Effector memory CD8-positive, alpha-beta T cell (primary cell): ENCODE data around the gene TM2D3.
A peak's percentile ranks its signal among the peaks of the same experiment; 100 is the strongest.

Source experiments
- ATAC-seq: fragments of 150-1000 bp; cut with Tn5 transposase; replicated peaks from 2 replicates; pipeline ENCODE4 v1.10.0; 2021; ENCODE audit warnings: mild to moderate bottlenecking, moderate library complexity
- DNase-seq, 3 experiments: peaks; one replicate each; pipeline ENCODE4 v3.0.0; 2021
- H3K27ac Mint-ChIP-seq, 2 donors: one replicate each; pipeline ENCODE4 v1.8.0; 2022; ENCODE audit warnings: mild to moderate bottlenecking in 2 of 2, mixed read lengths in 2 of 2, moderate library complexity in 2 of 2
- H3K27me3 Mint-ChIP-seq, 2 donors: one replicate each; pipeline ENCODE4 v1.8.0; 2022; ENCODE audit warnings: mixed read lengths in 2 of 2
- H3K36me3 Mint-ChIP-seq: one replicate; pipeline ENCODE4 v1.8.0; 2022; ENCODE audit warnings: mild to moderate bottlenecking, moderate library complexity, mixed read lengths; ENCODE audit not compliant: insufficient read depth
- H3K4me1 Mint-ChIP-seq, 2 donors: one replicate each; pipeline ENCODE4 v1.8.0; 2022; ENCODE audit warnings: low read depth in 2 of 2, mixed read lengths in 2 of 2
- H3K4me3 Mint-ChIP-seq, 2 donors: one replicate each; pipeline ENCODE4 v1.8.0; 2022; ENCODE audit warnings: mild to moderate bottlenecking in 2 of 2, mixed read lengths in 2 of 2, moderate library complexity in 2 of 2
- H3K9me3 Mint-ChIP-seq, 2 donors: one replicate each; pipeline ENCODE4 v1.8.0; 2022; ENCODE audit warnings: mixed read lengths in 2 of 2

The TM2D3 gene

DNA sequence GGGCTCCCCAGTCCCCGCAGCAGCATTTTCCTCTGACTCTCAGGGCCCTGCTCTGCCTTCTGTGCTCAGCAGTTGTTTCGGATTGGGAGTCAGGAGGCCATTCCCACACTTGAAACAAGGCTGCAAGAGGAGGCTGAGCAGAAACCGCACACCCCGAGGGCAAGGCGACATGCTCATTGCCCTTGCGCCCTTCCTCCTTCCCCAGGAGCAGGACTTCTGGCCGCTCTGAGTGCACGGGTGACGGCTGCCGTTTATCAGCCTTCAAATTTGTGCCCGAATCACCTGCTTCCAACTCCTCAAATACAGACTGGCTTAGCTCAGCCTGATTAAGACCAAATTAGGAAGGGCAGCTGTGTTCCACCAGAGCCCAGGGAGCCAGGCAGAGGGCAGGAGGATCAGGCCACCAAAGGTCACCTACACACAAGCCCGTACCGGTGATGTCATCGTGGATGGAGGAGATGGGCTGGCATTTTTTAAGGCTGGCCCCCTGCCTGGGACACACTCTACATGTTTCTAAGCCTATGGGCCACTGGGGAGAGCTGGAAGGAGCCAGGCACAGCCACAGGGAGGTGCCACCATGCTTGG is 38.1 kb downstream of the TM2D3 start:
- Mint-ChIP-seq H3K27ac (no peak overlapping the region), H3K4me1 (no peaks in the 10 kb centered on the region), H3K36me3 (no peaks in the 10 kb centered on the region), H3K27me3 (peaks cover 0 to 19% of the 10 kb centered on the region in 2 donors), H3K4me3 (no peak overlapping the region), H3K9me3 (no peaks in the 10 kb centered on the region)
- DNase-seq (no peak), ATAC-seq (no peak)

DNA sequence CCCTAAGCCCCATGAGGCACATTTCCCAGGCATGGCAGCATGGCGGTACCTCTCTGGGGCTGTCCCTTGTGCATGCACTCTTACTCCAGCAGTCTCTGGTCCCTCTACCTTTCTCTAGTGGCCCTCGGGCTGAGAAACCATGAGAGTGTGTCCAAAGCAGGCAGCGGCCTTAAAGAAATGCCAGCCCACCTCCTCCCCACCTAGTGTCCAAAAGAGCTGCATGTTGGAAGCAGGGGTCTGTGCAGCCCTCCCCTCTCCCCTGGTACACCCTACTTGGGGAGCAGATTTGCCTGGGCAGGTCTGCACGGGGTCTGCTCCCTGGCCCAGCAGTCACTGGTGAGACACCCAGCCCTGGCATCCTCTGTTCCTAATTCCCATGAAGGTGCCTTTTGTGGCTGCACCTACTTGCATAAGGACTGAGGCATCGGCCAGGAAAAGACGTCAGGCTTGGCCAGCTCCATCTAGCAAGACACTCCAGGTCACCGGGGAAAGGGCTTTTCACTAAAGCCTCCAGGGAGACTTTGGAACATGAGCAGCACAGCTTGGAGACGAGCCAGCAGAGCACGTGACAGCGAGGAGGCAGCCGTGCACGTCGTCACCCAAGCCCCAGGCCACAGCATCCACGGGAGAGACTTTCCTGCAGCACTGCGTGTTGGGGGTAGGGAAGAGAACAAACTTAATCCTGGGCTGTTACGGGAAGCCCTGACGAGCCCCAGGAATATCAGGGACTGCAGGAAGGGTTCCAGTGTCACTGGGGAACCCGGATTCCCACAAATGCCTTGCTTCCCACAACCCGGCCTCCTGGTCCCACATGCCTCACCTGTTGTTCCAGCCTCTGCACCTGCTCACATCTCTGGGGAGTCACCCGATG is 38.8 kb downstream of the TM2D3 start:
- DNase-seq (no peak), ATAC-seq (no peak)
- H3K9me3 Mint-ChIP-seq = no peaks in the 10 kb centered on the region
- H3K4me3 Mint-ChIP-seq = no peak overlapping the region
- no peaks in the 10 kb centered on the region for H3K36me3 Mint-ChIP-seq
- H3K27ac Mint-ChIP-seq = no peak overlapping the region
- H3K4me1 Mint-ChIP-seq = no peaks in the 10 kb centered on the region
- peaks cover 0 to 19% of the 10 kb centered on the region in 2 donors for H3K27me3 Mint-ChIP-seq

DNA sequence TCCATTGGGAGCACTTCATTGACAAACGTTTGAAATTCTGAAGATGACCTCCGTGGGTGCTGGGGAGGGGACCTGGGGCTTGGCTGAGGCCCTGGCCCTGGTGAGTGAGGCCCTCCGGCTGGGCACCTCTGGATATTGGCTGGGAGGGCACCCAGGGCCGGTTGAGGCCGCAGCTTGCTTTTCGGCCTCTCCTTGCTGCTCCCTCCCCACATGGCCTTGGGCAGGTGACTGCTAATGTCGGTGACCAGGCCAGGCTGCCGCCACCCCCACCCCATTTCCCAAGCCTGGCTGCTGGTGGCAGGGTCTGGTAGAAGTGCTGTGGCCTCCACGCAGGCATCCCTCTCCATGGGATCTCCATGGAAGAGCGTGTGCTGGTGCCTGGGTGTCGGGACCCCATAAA is 39.5 kb downstream of the TM2D3 start:
- Mint-ChIP-seq H3K27me3 (peaks cover 0 to 19% of the 10 kb centered on the region in 2 donors), H3K27ac (no peak overlapping the region), H3K9me3 (no peaks in the 10 kb centered on the region), H3K36me3 (no peaks in the 10 kb centered on the region), H3K4me3 (no peak overlapping the region), H3K4me1 (no peaks in the 10 kb centered on the region)
- DNase-seq (no peak), ATAC-seq (no peak)

DNA sequence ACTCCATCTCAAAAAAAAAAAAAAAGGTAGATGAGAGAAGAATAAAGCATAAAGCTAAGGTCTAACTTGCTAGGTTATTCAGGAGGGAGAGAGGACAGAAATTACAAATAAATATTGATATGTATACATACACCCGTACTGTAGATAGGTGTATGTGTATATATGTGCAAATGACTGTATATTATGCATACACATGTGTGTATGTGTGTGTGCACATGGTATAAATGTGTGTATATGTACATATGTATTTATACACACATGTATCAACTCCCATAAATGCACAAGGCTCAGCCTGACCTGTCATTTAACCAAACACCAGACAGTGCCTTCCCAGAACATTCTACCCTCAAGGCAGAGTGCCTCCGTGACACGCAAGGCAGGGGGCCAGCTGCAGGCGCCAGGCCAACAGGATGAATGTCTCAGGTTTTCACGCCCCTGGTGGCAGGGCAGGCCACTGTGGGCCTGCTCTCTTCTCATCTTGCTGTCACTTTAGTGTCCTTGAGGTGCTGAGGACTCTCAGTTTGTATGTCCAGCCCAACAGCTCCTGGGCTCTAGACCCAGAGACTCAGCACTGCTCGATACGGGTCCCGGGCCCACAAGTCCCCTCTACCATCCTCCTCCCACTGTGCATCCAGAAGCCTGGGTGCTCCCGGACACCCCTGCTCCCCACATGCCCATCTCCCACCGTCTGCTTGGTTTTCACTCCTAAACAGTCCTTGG is 40.4 kb downstream of the TM2D3 start:
- H3K27ac Mint-ChIP-seq = peak overlapping the region in 1 of 2 donors; percentile 82
- no peaks in the 10 kb centered on the region for H3K4me1 Mint-ChIP-seq
- H3K27me3 Mint-ChIP-seq = peaks cover 0 to 19% of the 10 kb centered on the region in 2 donors
- DNase-seq = no peak
- no peak overlapping the region for H3K4me3 Mint-ChIP-seq
- H3K9me3 Mint-ChIP-seq = no peaks in the 10 kb centered on the region
- H3K36me3 Mint-ChIP-seq = no peaks in the 10 kb centered on the region
- ATAC-seq = no peak

DNA sequence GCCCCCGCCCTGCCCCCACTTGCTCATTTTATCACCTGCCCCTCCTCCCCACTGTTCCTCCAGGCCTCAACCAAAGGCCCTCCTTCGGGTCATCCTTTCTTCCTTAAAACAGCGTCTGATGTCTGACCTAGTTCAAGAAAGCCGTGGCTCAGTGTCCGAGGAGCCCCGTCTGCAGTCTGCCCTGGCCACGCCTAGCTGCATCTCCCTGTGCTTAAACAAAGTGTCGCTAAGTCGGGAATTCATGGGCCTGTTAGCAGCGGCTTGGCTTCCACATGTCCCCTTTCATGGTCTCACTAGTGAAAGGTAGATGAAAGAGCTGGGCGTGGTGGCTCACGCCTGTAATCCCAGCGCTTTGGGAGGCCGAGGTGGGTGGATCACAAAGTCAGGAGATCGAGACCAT is 41.2 kb downstream of the TM2D3 start:
- no peak for ATAC-seq
- Mint-ChIP-seq H3K4me3 (no peak overlapping the region), H3K9me3 (no peaks in the 10 kb centered on the region), H3K4me1 (no peaks in the 10 kb centered on the region), H3K36me3 (no peaks in the 10 kb centered on the region), H3K27ac (no peak overlapping the region), H3K27me3 (peaks cover 0 to 19% of the 10 kb centered on the region in 2 donors)
- no peak for DNase-seq

DNA sequence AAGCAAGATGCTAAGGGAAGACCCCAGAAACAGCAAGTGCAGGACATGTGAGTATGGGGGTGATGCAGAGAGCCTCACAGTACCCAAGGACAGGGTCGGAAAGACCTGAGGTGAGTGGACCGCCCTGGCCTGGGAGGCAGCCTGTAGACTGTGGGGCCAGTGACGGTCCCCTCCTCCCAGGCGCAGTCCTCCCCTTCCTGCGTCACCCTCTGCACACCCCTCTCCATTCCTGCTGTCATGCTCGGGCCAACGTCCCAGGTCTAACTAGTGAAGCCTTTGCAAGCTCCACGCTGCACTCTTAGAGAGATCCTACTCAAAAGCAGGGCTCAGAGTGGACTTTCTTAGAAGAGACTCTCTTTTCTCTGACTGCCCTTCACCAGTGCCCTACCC is 41.6 kb downstream of the TM2D3 start:
- Mint-ChIP-seq H3K27ac (no peak overlapping the region), H3K9me3 (no peaks in the 10 kb centered on the region), H3K27me3 (peaks cover 0 to 19% of the 10 kb centered on the region in 2 donors), H3K36me3 (no peaks in the 10 kb centered on the region), H3K4me1 (no peaks in the 10 kb centered on the region), H3K4me3 (no peak overlapping the region)
- DNase-seq (no peak), ATAC-seq (no peak)

DNA sequence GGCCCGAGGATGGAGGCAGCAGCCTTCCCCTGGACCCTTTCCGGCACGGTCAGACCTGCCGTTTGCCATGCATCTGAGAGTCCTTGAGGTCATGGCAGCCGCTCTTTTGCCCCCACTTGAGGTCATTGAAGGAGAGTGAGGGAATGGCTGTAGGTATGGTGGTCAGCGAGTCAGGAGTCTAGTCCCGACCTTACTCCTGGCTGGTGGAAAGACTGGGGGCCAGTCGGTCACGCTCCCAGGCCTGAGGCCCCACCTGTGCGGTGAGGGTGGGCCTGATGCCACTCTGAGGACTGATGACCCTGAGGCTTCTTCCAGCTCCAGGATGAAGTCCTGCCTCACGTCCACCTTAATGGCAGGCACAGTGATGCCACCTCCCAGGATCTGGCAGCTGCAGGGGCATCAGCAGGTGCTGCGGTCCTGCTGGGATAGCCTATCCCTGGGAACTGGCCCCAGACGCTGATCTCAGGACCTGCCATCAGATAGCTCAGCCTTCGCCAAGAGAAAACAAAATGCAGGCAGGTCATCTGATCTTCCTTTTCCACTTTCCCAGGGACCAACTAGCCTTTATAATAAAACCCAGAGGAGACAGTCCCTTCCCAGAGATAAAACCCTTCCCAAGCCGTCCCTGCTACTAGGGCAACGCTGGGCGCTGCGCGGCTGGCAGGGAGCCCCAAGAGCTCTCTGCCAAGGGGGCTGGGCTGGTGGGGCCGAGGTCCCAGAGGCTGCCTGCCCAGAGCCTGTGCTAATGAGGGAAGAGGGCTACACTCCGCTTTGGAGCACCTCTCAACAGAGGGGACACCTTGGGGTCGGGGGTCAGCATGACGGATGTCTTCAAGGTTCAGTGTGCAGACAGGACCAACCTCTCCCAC is 42.2 kb downstream of the TM2D3 start:
- Mint-ChIP-seq H3K4me1 (no peaks in the 10 kb centered on the region), H3K27me3 (peaks cover 1 to 22% of the 10 kb centered on the region in 2 donors), H3K4me3 (no peak overlapping the region), H3K27ac (no peak overlapping the region), H3K36me3 (no peaks in the 10 kb centered on the region), H3K9me3 (no peaks in the 10 kb centered on the region)
- DNase-seq = no peak
- ATAC-seq = no peak

DNA sequence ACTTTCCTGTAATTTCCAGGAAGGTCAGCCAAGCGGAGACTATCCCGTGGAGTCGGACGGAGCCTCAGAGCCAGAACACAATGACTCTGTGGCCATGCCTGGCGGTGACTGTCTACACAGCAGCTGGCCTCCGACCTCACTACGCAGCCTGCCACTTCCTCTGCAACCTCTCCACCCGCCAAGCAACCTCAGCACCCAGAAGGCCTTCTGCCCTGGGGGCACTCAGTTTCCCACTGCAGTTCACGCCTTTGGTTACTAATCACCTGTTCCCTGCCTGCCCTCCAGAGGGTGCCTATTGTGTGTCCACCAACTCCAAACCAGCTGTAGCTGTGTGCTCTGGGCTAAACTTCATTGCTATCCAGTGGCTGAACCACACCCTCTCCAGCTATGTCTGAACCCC is 44.0 kb downstream of the TM2D3 start:
- Mint-ChIP-seq H3K27me3 (peaks cover 18 to 40% of the 10 kb centered on the region in 2 donors), H3K4me3 (no peak overlapping the region), H3K9me3 (no peaks in the 10 kb centered on the region), H3K36me3 (no peaks in the 10 kb centered on the region), H3K27ac (no peak overlapping the region), H3K4me1 (no peaks in the 10 kb centered on the region)
- DNase-seq (no peak), ATAC-seq (no peak)

DNA sequence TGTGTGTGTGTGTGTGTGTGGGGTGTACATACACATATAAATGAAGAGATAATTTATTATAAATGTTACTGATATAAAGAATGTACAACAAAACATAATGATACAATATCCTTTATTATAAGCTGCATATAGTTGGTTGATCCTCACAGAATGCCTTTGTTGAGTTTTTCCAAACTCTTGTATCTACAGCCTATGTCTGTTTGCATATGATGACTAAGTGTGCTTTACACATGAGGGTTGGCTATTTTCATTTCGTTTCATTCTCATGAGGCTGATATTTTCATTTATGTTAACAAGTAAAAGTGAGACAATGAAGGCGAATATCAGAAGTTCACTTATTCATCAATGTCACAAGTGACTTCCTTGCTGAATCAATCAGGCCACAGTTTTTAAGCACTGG is 45.1 kb downstream of the TM2D3 start:
- Mint-ChIP-seq H3K9me3 (no peaks in the 10 kb centered on the region), H3K27me3 (peaks cover 25 to 43% of the 10 kb centered on the region in 2 donors), H3K36me3 (no peaks in the 10 kb centered on the region), H3K4me1 (no peaks in the 10 kb centered on the region), H3K4me3 (no peak overlapping the region), H3K27ac (no peak overlapping the region)
- DNase-seq (no peak), ATAC-seq (no peak)

DNA sequence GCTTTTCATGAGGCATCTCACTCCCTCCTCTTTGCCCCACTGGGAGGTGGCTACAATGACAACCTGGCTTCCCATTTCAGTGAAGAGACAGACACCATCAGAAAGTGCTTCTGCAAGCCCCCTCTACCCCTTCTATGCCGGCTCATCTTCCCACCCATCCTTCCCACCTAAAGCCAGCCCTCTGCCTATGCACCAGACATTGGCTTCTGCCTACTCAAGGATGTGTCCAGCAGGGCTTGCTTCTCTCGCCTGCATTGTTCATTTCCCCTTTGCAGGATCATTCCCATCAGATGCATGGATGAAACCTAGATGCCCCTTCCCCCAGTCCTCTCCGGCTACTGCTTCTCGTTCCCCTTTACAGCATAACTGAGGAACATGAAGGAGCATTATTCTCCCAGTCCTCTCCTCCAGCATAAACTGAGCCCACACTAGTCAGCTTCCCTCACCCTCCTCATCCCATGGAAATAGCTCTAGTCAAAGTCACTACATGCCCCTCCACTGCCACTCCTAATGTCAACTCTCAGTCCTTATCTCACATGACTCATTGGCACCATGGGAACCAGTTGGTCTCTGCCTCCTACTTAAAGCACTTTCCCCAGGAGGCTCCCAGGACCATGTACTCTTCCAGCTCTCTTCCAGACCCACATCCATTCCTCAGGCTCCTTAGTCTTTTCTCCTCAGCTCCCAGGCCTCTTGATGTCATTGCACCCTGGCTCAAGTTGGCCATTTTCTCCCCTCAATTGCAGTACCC is 47.9 kb downstream of the TM2D3 start:
- no peak overlapping the region for H3K27ac Mint-ChIP-seq
- no peak for ATAC-seq

DNA sequence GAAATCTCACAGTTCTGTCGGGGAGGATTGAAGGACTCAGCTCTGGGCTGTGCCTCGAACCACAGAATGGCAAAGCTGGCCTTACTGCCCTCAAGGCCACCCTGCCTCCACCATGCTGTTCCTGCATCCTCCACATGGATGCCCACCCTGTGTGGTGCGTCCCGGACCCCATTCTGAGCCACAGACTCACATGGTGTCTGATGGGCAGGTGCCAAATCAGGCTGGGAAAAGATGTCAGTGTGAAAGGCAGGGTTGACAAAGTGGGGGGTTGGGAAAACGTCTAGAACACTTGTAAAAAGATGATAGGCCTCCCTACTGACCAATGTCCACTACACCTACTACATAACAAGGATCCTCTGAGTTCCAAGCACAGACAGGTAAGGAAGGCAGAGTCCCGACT is 49.4 kb downstream of the TM2D3 start:
- no peak for ATAC-seq

More for the DNA sequence above, 47.9 kb downstream of the TM2D3 start:
- H3K4me1 Mint-ChIP-seq = no peaks in the 10 kb centered on the region
- DNase-seq = no peak
- H3K4me3 Mint-ChIP-seq = no peak overlapping the region
- no peaks in the 10 kb centered on the region for H3K9me3 Mint-ChIP-seq
- H3K27me3 Mint-ChIP-seq = peaks cover 36 to 47% of the 10 kb centered on the region in 2 donors
- no peaks in the 10 kb centered on the region for H3K36me3 Mint-ChIP-seq

DNA sequence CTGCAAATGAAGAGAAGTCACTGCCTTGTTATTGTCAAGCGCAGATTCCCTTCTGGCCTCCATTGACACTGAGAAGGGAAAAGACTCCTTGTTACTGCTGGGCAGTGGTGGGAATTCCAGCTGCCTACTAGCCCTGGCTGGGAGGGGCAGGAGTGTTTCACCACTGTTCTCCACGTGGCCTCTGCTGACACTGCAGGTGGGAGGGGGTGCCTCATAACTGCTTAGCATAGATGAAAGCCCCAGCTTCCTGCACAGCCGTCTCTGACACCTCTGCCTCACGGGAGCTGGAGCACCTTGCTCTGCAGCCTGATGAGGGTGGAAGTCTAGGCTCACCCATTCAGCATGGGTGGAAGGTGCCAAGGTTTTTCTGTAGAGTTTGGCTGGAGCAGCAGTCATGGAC is 52.1 kb downstream of the TM2D3 start:
- Mint-ChIP-seq H3K4me1 (no peaks in the 10 kb centered on the region), H3K9me3 (peaks cover 8 to 11% of the 10 kb centered on the region in 2 donors), H3K27ac (no peak overlapping the region), H3K36me3 (no peaks in the 10 kb centered on the region), H3K4me3 (no peak overlapping the region), H3K27me3 (peaks cover 68 to 87% of the 10 kb centered on the region in 2 donors)
- no peak for ATAC-seq
- no peak for DNase-seq

More for the DNA sequence above, 49.4 kb downstream of the TM2D3 start:
- Mint-ChIP-seq H3K36me3 (no peaks in the 10 kb centered on the region), H3K27me3 (peaks cover 43 to 62% of the 10 kb centered on the region in 2 donors), H3K9me3 (no peaks in the 10 kb centered on the region), H3K4me3 (no peak overlapping the region), H3K4me1 (no peaks in the 10 kb centered on the region), H3K27ac (no peak overlapping the region)
- no peak for DNase-seq
